Activated CD4-positive, alpha-beta T cell treated with anti-CD3 and anti-CD28 coated beads, Interleukin-2, amount 50 U/mL, for 1 hour (primary cell): ENCODE measurements around the gene C1GALT1C1.
"Not testable (repeated sequence)": the region's sequence is repeated elsewhere in the genome, so short reads cannot be mapped to it uniquely, and the experiment has no call there.

ENCODE experiments used
- DNase-seq: peaks from one replicate; pipeline ENCODE4 v3.0.0-alpha.2; 2020

Gene C1GALT1C1

DNA sequence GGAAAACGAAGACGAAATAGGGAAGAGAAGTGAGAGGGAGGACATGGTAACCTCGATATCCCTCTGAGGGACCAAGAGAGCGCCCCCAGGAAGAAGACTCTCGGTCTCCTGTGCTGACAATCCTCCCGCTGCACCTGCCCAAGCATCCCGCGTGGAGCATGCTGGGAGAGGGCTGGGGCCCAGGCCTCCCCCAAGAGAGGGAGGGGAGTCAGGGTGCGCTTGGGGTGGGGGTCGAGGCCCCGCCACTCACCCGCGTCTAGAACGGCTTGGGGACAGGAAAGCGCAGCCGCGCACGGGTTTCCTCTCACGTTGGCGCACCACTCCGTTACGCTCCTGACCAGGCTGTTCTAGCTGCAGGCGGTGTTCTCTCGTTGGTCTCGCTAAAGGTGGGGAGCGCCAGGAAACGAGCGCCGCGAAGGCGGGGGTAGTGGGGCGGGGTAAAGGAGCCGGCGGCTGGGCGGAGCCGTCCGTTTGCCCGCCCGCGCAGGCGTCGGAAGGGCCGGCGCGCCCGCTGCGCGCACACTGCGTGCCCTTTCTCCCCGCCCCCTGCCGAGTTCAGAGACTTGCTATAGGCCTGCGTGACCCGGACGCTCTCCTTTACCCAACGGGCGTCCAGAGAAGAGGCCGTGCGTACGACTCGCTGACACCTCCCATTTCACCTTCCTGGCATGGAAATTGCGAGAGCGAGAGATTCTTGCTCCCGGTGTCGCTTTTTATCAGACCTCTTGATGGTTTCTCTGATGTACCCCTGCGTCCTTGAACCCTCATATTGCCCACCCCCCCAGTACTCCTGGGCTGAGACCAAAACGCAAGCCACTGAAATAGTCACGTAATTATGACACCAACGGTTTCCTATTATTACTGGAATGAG is at the start of gene C1GALT1C1:
C1GALT1C1 (minus strand) TSS at position 388 of the 871 bp plus-strand sequence. CDS start 2,888 bp downstream, outside the sequence.
- peak; percentile 89 for DNase-seq

DNA sequence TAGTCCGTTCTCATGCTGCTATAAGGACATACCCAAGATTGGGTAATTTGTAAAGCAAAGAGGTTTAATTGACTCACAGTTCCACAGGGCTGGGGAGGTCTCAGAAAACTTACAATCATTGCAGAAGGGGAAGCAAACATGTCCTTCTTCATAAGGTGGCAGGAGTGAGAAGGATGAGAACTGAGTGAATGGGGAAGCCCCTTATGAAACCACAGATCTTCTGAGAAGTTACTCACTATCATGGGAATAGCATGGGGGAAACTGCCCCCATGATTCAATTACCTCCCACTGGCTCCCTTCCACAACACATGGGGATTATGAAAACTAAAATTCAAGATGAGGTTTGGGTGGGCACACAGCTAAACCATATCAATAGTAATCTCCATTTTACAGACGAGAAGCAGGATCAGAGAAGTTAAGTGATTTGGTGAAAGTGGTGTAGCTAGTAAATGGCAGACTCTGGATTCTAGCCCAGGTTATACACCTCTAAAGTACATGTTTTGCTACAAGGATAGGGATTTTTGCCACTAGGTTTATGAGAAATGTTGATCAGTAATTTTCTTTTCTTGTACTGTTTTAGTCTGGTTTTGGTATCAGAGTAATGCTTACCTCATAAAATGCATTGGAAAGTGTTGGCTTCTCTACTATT is 47.3 kb upstream of the C1GALT1C1 start:
- no peak for DNase-seq

- no peak for DNase-seq
Measured at GRCh38 chrX:120672841-120673530, 43.1 kb upstream of the C1GALT1C1 start.

DNA sequence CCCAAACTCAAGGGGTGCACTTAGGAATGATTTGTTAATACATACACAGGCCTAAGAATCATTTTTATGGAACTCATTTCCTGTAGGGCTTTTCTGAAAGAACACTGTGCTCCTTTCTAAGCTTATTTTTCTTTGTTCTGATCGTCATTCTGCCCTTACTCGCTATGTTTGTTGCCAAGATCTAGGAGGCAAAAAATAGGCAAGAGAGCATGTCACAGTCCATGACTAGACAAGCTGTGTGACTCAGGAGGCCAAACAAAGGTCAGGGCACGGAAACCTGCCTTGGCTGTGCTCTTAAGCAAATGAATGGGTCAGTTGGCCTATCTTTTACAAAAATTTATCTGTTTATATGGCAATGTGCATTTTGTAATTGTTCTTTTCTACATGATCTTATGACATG is 42.5 kb upstream of the C1GALT1C1 start:
- DNase-seq, result no peak

DNA sequence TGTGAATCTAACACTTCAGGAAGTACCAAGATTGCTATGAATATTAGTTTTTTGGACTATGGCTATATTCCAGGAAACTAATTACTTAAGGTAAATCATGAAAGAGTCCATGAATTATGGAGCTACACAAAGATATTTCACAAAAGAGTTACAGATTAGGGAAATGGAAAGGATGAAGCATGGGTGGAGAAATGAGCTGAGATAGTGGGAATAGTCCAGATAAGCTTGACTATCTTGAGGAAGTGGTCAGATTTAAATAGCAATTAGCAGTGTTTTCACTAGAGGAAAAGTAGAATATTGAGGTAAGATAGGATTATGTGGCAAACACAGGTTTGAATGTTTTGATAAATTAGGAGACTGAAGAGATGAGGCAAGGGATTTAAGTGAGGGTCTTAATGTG is 42.1 kb upstream of the C1GALT1C1 start:
- no peak for DNase-seq

- DNase-seq, result no peak
Measured at GRCh38 chrX:120668357-120668756, 38.5 kb upstream of the C1GALT1C1 start.

GRCh38 chrX:120664535-120664934 is 34.7 kb upstream of the C1GALT1C1 start:
- DNase-seq, result not testable (repeated sequence)

GRCh38 chrX:120664081-120664480 is 34.2 kb upstream of the C1GALT1C1 start:
- no peak for DNase-seq

DNA sequence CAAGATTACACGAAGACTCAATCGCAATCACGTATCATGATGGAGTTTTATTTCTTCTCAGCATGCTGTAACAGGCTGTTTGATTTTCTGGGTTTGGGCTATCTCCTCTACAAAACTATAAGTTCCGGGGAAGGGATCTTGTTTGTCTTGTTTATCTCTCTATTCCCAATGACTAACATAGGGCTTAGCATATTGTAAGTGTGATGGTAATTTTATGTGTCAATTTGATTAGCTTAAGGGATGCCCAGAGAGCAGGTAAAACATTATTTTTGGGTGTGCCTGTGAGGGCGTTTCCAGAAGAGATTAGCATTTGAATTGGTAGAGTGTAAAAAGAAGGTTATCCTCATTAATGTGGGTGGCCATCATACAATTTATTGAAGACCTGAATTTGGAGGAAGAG is 32.8 kb upstream of the C1GALT1C1 start:
- DNase-seq, result no peak

DNA sequence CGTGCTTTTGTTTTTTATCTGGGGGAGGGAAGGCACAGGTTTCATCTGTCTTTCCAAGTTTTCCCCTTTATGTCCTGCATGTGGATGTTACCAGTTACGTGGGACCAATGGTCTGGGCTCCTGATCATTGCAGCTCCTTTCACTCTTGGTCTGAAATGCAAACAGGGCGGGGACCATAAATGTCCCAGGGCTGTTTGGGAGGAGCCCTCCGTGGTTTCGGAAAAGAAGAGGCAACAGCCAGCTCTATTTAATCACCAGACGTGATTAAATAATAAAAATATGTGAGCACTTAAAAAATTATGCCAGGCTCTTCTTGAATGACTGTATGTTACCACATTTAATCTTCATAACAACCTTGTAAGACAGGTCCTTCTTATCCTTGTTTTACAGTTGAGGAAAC is 30.8 kb upstream of the C1GALT1C1 start:
- no peak for DNase-seq

DNA sequence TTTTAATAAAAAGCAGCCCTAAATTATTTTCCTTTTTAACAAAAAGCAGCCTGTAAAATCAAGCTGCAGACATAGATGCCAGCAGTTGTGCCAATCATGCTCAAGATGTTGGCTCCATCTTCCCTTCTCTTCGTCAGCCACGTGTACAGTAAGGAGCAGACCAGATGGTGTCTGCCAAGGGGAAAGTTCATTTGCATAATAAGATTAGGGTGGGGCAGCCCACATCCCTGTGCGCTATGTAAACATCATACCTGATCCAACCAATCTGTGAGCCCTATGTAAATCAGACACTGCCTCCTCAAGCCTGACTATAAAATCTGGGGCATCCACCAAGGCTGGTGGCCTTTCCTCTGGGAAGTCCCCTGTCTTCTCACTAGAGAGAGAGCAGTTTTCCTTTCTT is 23.1 kb upstream of the C1GALT1C1 start:
- no peak for DNase-seq

- not testable (repeated sequence) for DNase-seq
Measured at GRCh38 chrX:120652256-120652655, 22.4 kb upstream of the C1GALT1C1 start.

- no peak for DNase-seq
Measured at GRCh38 chrX:120647127-120647526, 17.3 kb upstream of the C1GALT1C1 start.

GRCh38 chrX:120642871-120643270 is 13.0 kb upstream of the C1GALT1C1 start:
- DNase-seq, result no peak

DNA sequence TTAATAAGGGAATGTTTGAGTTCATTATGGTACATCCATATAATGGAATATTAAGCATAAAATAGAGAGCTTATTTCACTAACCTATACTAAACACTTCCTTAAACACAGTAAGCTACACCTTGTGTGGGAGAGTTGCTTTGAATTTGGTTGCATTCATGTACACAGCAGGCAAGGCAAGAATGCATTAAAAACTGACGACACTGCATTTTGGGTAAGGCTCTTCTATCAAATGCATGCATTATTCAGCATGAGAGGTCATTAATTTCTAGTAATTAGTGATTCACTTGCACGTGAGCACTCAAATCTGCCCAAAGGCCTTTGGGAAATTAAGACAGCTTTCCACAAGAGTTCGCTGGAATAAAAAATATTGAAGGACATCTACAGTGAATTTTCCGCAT is 8.8 kb upstream of the C1GALT1C1 start:
- DNase-seq, result no peak

DNA sequence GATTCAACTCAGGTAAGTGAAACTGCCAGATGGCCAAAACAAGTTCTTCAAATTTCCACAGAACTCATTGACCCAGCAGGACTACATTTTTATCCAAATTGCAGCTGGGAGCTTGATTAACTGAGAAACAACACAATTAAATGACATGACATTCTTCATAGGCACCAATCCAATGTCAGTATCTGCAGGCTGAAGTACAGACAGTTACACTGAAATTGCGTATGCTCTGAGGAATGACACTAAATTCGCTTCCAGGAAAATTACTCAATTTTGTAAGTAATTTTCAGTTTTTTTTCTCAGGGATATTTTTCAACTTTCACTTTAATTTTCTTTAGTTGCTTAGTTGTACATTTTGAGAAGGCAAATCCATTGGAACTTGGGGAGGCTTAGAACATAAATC is 4.5 kb downstream of the C1GALT1C1 start:
- no peak for DNase-seq

DNA sequence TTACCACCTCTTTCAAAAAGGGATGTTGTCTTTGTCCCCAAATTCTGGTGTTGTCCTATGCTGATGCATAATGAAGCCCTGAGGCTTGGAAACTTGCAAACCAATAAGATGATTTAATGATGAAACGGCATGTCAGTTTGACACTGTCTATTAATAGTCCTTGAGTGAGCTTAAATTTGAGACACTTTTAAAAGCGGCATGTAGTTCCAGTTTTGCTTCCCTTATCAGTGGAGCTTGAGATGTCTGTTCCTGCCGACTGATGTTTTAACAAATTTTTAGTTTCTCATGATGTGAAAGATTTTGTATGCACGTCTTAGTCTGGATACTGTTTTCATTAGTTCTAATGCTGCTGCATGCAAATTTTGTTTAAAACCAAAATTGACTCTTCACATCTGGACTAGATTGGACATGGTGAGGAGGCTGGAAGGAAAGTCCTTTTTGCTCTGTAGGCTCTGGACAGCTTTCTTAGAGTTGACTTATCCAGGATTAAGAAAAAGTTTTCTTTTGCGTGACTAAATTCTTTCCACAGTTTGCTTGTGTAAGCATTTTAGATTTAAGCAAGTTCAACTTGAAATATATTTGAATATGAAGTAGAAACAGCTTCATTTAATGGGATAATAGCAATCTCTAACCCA is 11.7 kb downstream of the C1GALT1C1 start:
- no peak for DNase-seq

DNA sequence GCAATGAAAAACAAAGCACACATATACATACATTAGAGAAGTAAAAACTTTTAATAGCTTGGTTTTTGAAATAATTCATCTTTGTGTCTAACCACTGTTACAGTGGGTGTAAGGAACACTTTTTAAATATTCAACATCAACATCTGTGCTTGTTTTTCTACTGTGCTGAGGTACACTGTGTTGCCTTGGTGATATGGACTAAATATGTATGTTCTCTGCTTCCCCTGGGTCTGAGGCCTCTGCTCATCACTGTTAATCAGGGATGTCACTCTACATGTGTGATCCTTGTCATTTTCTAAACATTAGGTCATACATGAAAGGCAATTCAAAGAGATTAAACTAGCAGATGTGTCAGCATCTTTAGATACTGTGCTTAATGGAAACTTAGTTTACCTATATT is 15.0 kb downstream of the C1GALT1C1 start:
- no peak for DNase-seq

- DNase-seq, result no peak
Measured at GRCh38 chrX:120612086-120612485, 17.8 kb downstream of the C1GALT1C1 start.

DNA sequence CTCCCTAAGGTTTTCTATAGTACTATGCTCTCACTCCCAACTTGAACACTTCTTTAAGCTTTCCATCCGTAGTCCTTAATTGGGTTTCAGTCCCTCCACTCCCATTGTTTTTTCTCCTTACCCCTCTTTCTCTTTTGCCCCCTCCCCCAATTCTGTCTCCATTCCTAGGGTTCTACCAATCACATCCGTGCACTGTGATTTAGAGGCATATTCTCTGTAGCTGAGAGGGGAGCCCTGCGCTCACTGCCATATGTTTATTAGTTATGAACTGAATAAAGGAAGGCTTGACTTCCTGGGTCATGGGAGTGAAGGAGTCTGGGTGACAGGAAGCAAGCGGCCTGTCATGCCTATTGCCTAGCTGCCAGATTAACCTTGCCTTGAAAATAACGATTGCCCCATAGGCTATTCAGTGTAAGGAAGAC is 25.5 kb downstream of the C1GALT1C1 start:
- DNase-seq, result peak; percentile 17

- DNase-seq, result peak; percentile 67
Measured at GRCh38 chrX:120603707-120604360, 26.0 kb downstream of the C1GALT1C1 start, which contains the start of gene MCTS1. Gene MCTS1, plus strand, starts transcription at chrX:120604101. Its CDS starts 136 bp downstream, at chrX:120604237.

- no peak for DNase-seq
Measured at GRCh38 chrX:120585702-120586101, 44.2 kb downstream of the C1GALT1C1 start.
